Erythroblast (primary cell): ENCODE data around the gene C10orf90.

Experiments
- DNase-seq, 2 experiments: peaks; one replicate each; lab custom pipeline; 2025; lab: John Stamatoyannopoulos, UW
- GATA1 ChIP-seq: IDR thresholded peaks from 2 replicates; pipeline ENCODE4 v1.6.1; 2011; ENCODE audit warnings: low read depth, mild to moderate bottlenecking, control low read depth, low read length, moderate library complexity
- POLR2A ChIP-seq: IDR thresholded peaks from 2 replicates; pipeline ENCODE4 v1.6.1; 2011; ENCODE audit warnings: mild to moderate bottlenecking, low read length

Gene C10orf90

GRCh38 chr10:126637501-126637900 is 33.0 kb downstream of the C10orf90 start:
- DNase-seq, result no peak
- TF ChIP-seq GATA1 (no peak), POLR2A (no peak)

GRCh38 chr10:126634911-126635310 is 35.6 kb downstream of the C10orf90 start:
- DNase-seq, result no peak
- TF ChIP-seq POLR2A, result no peak
- no peak for TF ChIP-seq GATA1

DNA sequence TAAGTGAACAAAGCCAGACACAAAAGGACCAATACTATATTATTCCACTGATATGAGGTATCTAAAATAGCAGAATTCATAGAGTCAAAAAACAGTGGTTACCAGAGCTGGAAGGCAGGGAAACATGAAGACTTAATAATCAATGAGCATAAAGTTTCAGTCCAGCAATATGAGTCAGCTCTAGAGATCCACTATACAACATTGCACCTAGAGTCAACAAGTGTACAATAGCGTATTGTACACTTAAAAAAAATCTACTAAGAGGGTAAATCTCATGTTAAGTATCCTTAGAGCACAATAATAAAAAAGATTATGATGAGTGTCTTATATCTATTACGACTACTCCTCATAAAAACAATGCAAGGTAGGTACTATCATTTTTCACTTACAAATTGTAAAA is 36.1 kb downstream of the C10orf90 start:
- DNase-seq, result no peak
- TF ChIP-seq POLR2A (no peak), GATA1 (no peak)

DNA sequence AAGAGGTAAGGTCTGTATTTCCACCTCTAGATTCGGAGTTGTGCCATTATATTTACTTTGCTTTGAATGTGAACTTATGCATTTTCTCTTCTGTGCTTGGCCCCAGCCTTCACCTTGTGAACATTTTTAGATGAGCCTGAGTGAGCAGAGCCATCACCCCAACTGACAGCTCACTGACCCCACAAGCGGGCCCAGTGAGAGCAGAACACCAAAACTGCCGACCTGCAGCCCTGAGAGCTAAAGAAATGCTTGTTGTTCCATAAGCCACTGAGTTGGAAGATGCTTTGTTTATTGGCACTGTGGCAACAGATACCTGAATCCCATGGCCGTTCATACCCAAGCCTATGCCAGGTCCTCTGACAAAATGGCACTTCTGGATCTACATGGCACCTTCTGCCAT is 37.8 kb downstream of the C10orf90 start:
- TF ChIP-seq GATA1, result no peak
- TF ChIP-seq POLR2A, result no peak
- no peak for DNase-seq

DNA sequence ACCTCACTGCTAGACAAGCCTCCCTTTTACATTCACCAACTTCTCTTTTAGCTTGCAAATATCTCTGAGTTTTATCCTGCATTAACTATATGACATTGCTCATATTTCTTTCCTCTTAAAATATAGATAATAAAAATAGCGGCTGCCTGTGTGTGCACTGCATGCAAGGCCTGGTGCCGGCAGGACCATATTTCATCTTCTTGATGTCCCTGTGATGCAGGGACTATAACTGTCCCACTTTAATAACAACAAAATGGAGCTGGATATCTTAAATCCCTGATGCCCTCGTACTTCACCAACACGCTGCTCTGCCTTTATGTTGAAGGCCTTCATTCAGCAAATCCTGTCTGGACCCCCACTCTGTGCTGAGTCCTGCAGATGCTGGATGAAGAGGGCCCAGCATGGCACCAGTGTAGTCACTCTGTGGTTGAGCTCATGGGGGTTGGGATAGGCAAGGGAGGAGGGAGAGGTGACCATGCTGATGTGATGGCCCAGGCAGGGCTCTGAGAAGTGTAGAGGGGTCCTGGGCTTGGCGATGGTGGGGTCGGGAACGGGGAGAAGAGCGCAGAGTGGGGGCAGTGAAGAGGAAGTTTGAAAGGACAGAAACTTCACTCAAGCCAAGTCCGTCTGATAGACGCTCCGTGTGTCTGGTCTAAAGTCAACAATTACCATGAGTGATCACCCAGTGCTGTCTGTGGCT is 40.4 kb downstream of the C10orf90 start:
- TF ChIP-seq POLR2A (no peak), GATA1 (no peak)
- DNase-seq, result no peak

- TF ChIP-seq GATA1 (no peak), POLR2A (no peak)
- DNase-seq, result no peak
These were observed 41.7 kb downstream of the C10orf90 start for GRCh38 chr10:126628746-126629145.

DNA sequence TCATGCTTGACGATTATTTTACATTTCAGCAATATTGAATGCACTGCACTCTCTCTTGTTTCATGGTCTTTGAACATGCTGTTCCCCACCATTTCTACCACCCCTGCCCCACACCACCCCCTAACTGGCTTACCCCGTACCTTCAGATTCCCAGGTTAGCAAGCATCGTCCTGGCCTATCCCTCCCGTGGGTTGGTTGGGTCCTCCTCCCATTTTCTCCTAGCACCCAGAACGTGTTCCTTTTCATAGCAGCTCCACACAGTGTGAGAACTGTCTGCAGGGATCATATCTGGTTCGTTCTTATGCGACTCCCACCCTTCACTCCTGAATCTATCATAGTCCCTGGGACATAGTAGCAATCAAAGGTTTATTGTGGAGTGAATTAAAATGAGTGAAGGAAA is 48.6 kb downstream of the C10orf90 start:
- no peak for DNase-seq
- TF ChIP-seq POLR2A (no peak), GATA1 (no peak)

DNA sequence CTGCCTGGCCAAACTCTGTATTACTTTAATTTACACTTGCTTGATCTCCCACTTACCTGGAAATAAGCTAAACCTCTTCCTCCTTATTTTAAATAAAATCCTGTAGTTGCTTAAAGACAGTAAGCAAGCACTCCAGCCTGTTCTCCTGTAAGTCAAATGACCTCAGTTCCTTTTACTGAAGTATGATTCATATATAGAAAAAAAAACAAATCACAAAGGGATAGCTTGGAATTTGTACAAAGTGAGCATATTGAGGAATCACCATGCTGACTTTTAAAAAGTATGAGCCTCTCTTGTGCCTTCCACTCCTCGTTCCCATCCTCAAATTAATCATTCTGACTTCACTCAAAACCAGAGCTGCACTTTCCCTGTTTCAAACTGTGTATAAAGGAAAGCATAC is 52.0 kb downstream of the C10orf90 start:
- no peak for DNase-seq
- TF ChIP-seq GATA1 (no peak), POLR2A (no peak)

GRCh38 chr10:126617733-126618132 is 52.8 kb downstream of the C10orf90 start:
- TF ChIP-seq GATA1, result no peak
- no peak for TF ChIP-seq POLR2A
- no peak for DNase-seq

GRCh38 chr10:126617208-126617607 is 53.3 kb downstream of the C10orf90 start:
- TF ChIP-seq POLR2A (no peak), GATA1 (no peak)
- DNase-seq, result no peak

GRCh38 chr10:126616737-126617136 is 53.8 kb downstream of the C10orf90 start:
- DNase-seq, result no peak
- no peak for TF ChIP-seq GATA1

- no peak for DNase-seq
- TF ChIP-seq POLR2A, result no peak
- no peak for TF ChIP-seq GATA1
These were observed 59.2 kb downstream of the C10orf90 start for GRCh38 chr10:126611303-126611702.

DNA sequence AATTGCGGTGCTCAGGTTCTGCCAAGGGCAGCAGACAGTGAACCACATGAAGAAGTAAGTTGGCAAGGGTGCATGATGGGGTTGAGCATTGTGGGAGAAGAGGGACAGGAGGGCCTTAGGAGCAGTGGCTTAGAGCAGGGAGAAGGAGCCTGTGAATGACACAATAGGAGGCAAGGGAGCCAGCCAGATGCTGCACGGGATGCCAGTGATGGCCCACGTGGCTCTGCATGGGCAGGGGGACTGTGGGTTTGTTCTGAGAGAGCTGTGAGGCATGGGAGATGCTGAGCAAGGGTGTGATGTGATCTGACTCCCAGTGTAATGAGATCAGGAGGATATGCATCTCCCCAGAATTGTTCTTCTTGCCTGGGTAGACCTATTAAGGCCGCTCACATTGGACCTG is 60.9 kb downstream of the C10orf90 start:
- TF ChIP-seq GATA1 (no peak), POLR2A (no peak)
- DNase-seq, result no peak

DNA sequence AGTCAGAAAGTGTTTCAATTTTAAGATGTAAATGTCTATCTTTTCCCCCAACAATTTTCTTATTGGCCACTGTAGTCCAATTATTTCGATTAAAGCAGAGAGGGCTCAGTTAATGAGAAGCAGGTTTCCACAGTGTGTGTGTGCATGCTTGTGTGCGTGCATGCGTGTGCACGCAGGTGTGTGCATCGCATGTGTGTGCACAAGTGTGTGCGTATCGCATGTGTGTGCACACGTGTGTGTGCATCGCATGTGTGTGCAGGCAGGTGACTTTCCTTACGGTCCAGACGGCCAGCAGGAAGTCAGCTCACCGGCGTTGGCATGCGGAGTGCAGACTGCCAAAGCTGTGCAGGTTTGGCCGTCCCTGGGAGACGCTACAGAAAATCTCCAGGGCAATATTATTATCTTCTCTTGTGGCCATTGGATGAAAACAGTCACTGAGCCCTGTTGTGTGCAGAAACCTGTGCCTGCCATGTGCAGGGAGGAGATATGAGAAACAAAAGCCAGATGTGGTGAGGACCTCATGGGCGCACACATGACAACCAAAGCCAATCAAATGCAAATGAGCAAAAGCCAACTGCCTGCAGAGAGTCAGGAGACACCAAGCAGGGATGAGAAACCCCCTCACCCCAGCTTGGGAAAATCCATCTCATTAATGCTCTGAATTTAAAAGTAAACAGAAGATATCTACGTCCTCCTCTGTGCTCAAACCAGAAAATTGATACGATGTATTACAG is 70.4 kb downstream of the C10orf90 start:
- TF ChIP-seq GATA1 (no peak), POLR2A (no peak)
- no peak for DNase-seq
